CD4-positive, alpha-beta T cell treated with Interferon gamma for 1 hour (primary cell): ENCODE measurements around the gene UBE2E2.

Experiments used
- DNase-seq: peaks from one replicate; pipeline ENCODE4 v3.0.0-alpha.2; 2020

The UBE2E2 gene

DNA sequence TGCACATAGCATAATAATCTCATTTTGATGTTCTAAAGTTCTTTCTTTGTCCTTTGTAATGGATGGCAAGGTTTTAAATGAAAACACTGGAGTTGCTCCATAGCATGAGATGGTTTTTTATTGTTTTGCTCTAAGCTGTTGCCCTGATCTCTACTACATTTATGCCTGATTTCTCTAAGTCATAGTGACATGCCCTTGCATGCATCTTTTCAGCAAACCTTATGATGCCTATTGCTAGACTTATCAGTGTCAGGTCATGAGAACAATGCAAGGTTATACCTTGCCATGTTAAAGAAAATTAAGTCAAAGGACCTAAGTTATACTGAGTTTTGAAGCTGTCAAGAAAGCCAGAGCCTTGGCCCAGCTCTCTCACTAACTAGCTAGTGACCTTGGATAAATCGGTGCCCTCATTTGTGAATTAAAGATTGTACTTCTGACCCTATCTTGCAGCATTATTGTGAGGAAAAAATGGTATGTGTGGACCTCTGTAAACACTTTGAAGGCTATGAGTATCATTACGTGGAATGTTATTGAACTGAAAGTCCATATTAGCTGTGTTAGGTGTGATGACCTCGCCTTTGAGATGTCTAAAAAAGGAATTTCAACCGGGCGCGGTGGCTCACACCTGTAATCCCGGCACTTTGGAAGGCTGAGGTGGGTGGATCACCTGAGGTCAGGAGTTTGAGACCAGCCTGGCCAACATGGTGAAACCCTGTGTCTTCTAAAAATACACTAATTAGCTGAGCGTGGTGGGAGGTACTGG is 346.2 kb downstream of the UBE2E2 start:
- no peak for DNase-seq

- DNase-seq, result no peak
Observed at GRCh38 chr3:23550402-23550801, 347.3 kb downstream of the UBE2E2 start.

GRCh38 chr3:23552506-23552905 is 349.4 kb downstream of the UBE2E2 start:
- no peak for DNase-seq

- DNase-seq, result no peak
Observed at GRCh38 chr3:23553353-23553752, 350.2 kb downstream of the UBE2E2 start.

GRCh38 chr3:23565041-23565775 is 362.1 kb downstream of the UBE2E2 start:
- DNase-seq, result no peak

DNA sequence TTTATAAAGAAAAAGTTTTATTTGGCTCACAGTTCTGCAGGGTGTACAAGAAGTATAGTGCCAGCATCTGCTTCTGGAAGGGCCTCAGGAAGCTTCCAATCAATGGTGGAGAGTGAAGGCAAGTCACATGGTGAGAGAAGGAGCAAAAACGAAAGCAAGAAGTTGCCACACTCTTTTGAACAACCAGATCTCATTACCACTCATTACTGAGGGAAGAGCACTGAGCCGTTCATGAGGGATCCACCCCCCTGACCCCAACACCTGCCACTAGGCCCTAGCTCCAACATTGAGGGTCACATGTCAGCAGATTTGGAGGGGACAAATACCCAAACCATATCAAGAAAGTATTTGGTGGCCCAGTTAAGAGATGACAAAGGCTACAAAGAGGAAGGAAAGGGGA is 363.4 kb downstream of the UBE2E2 start:
- DNase-seq, result no peak

DNA sequence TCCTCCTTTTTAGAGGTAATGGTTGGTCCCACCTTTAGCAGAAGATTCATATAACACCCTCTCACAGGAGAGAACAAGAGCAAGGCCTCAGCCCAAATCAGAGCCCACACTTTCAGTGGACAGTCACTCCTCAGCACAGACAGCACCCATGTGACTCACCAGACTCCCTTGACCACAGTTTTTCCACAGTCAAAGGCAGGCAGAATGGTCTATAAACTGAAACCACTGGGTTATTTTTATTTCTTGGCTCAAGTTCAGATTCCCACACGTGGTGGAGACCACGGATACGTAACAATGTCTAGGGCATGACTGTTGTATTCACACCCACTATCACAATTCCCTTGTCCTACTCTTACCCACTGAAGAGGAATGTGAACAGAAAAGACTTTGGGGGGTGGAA is 364.8 kb downstream of the UBE2E2 start:
- no peak for DNase-seq

GRCh38 chr3:23573827-23574226 is 370.7 kb downstream of the UBE2E2 start:
- no peak for DNase-seq

- no peak for DNase-seq
Observed at GRCh38 chr3:23574822-23575315, 371.7 kb downstream of the UBE2E2 start.

GRCh38 chr3:23575697-23576096 is 372.6 kb downstream of the UBE2E2 start:
- DNase-seq, result no peak

GRCh38 chr3:23576379-23576959 is 373.3 kb downstream of the UBE2E2 start:
- DNase-seq, result no peak

DNA sequence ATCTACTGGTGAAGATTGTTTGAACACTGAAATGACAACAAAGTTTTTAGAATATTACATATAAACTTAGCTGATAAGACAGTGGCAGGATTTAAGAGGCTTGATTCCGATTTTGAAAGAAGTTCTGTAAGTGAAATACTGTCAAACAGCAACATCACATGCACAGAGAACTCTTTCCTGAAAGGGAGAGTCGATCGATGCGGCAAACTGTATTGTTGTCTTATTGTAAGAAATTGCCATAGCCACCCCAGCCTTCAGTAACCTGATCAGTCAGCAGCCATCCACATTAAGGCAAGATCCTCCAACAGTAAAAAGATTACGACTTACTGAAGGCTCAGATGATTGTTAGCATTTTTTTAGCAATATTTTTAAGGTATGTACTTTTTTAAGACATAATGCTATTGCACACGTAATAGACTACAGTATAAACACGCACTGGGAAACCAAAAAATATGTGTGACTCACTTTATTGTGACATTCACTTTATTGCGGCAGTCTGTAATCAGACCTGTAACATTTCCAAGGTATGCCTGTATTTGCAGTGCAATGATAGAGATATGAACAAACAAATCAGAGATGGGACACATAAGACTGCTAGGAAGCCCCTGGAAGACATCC is 377.1 kb downstream of the UBE2E2 start:
- no peak for DNase-seq

DNA sequence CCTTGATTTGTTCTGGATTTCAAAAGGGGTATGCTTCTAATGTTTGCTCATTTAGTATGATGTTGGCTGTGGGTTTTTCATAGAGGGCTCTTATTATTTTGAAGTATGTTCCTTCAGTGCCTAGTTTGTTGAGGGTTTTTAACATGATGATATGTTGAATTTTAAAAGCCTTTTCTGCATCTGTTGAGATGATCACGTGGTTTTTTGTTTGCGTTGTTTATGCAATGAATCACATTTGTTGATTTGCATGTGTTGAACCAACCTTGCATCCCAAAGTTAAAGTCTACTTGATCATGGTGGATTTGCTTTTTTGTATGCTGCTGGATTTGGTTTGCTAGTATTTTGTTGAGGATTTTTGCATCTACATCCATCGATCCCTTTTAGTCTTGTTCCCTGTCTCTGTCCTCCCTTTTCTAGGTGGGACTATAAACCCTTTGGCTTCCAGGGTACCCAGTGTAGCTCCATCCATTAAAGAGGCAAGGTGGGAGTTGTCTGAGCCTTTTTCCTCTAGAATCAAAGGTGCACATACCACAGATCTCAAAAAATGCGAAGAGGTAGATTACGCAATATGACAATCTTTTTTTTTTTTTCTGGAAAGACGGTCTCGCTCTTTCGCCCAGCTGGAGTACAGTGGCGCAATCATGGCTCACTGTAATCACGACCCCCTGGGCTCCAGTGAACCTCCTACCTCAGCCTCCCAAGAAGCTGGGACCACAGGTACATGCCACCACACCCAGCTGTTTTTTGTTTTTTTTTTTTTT is 381.0 kb downstream of the UBE2E2 start:
- DNase-seq, result no peak

- no peak for DNase-seq
Observed at GRCh38 chr3:23587513-23587912, 384.4 kb downstream of the UBE2E2 start.

- DNase-seq, result no peak
Observed at GRCh38 chr3:23588547-23588946, 385.4 kb downstream of the UBE2E2 start.

DNA sequence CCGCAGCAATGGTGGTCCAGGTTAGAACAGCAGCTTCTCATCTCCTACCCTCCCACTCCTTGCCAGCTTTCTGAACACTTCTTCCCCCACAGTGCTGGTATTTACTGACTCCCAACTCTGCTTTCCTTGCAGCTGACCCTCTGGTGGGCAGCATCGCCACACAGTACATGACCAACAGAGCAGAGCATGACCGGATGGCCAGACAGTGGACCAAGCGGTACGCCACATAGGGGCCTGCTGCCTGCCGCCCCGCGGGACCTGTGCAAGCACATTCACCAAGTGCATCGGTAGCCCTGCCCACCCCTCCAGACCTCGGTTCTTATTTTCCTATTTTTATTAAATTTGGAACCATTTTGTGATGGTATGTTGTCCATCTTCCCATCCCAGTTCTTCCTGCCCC is 386.5 kb downstream of the UBE2E2 start:
- DNase-seq, result no peak

GRCh38 chr3:23590424-23591273 is 387.5 kb downstream of the UBE2E2 start:
- no peak for DNase-seq

DNA sequence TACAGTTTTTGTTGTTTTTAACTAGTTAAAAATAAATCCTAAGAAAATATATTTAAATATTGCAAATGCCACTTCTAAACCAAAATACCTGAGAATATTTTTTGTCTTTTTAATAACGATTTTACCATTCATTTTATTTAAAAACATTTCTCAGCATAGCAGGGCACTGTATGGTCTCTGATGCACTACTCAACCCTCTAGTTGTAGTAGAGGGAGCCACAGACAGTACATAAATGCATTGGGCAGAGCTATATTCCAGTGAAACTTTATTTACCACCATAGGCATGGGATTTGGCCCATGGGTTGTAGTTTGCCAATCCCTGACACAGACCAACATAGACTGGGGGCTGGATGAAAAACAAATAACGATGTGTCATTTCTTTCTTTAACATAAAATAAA is 388.2 kb downstream of the UBE2E2 start:
- no peak for DNase-seq

- no peak for DNase-seq
Observed at GRCh38 chr3:23592961-23593931, 390.1 kb downstream of the UBE2E2 start.

DNA sequence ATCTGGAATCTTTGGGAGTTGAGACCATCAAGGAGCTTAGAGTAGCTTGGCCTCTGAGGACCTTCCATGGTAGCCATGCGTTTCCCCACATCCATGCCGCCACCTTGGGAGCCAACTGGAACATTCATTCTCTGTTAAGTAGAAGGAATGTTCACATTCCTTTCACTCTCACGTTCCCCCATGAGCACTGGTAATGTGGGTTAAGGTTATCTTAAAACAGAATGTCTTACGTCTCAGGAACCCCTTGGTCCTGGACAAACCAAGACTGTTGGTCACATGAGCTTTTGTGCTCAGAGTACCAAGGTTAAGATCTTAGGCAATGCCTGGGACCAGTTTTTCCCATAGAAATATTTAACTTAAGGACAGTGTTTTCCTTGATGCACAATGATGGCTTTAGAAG is 390.9 kb downstream of the UBE2E2 start:
- no peak for DNase-seq
